HepG2 (cell line): ENCODE data around the gene RP2.

Experiments
- CSRNP2 ChIP-seq: sonication (generic); formaldehyde crosslinking; conservative IDR thresholded peaks from 2 replicates; pipeline ENCODE4 v1.8.0; 2022; ENCODE audit warnings: low read depth, missing genetic modification reagents
- CTCF ChIP-seq: sonication (generic); formaldehyde crosslinking; IDR thresholded peaks from 2 replicates; pipeline ENCODE4 v1.5.0; 2020; ENCODE audit warnings: mild to moderate bottlenecking, missing genetic modification reagents, moderate library complexity
- EED ChIP-seq: sonication (generic); formaldehyde crosslinking; IDR thresholded peaks from 2 replicates; pipeline ENCODE4 v1.5.0; 2020; ENCODE audit warnings: mild to moderate bottlenecking, missing genetic modification reagents
- EP300 ChIP-seq, 3 experiments: sonication (generic) in 1 of 3; formaldehyde crosslinking in 1 of 3; IDR thresholded peaks; 2 replicates each; pipeline versions ENCODE4 v1.5.1 to v1.6.1; 2011 to 2020; ENCODE audit warnings: low read depth in 2 of 3, low read length in 2 of 3, borderline replicate concordance in 1 of 3, improper control_type of control experiment in 1 of 3, mild to moderate bottlenecking in 1 of 3, missing genetic modification reagents in 1 of 3, moderate library complexity in 1 of 3
- HOXA3 ChIP-seq: sonication (generic); formaldehyde crosslinking; IDR thresholded peaks from 2 replicates; pipeline ENCODE4 v1.5.0; 2020; ENCODE audit warnings: missing genetic modification reagents
- YY1 ChIP-seq: IDR thresholded peaks from 2 replicates; pipeline ENCODE4 v1.6.1; 2011; ENCODE audit warnings: low read length, low read depth, moderate library complexity, mild to moderate bottlenecking; ENCODE audit not compliant: insufficient read depth, insufficient replicate concordance

GRCh38 chrX:46865281-46865680 lies 28.4 kb downstream of the RP2 start:
- TF ChIP-seq EP300 (IDR thresholded peaks at IDR 0.05; ENCODE audit: low read depth in 2 of 2, low read length in 2 of 2) (no peak), EP300 (CRISPR knock-in tag; IDR thresholded peaks at IDR 0.05; ENCODE audit: borderline replicate concordance) (no peak), YY1 (no peak), CTCF (CRISPR knock-in tag) (no peak), CSRNP2 (no peak), HOXA3 (CRISPR knock-in tag) (no peak), EED (CRISPR knock-in tag) (no peak)
